ENCODE data around the gene ALPL. TPM values are rescaled to one million over a fixed set of nuclear protein-coding genes. Genes with fewer than 3 reads are reported as not detected.

The ALPL gene
- total and polyA plus RNA-seq, 9 of the 15 experiments (the other 6 are each of a cell fraction or from before 2014, with no cell fraction given): 0.04 to 0.38 (median 0.18) TPM; not detected in 4

DNA sequence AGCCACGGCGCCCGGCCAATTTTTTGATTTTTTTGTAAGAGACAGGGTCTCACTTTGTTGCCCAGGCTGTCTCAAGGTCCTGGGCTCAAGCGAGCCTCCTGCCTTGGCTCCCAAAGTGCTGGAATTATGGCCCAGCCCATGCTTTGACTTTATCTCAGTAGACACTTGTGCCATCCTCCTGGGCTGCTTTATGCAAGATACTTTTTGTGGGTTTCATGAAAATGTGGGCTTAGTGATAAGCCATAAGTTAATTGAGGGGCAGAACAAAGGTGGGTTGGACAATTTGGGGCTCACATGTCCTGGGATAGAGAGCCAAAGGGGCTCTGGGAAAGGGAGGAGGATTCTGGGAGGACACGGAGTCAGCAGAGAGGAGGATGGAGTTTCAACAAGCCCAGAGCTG, 22.0 kb downstream of the ALPL start:
- POLR2A ChIA-PET: interaction anchor here (1.1 kb wide), 1 partner anchor 22 kb away, joined by 3 read pairs; no protein-coding TSS in a partner anchor
- Histone ChIP-seq H3K79me2 (ENCODE audit: control insufficient read depth, insufficient read depth, low read length) (no peaks in the 10 kb centered on the region), H3K4me1 (replicated peaks in 1 of 2; ENCODE audit: control insufficient read depth in 2 of 2, insufficient read depth in 2 of 2, low read length in 2 of 2) (peaks cover 0 to 2% of the 10 kb centered on the region in 2 experiments; a peak in 2 of 5 replicates), H2AFZ (ENCODE audit: low read depth, low read length) (no peak overlapping the region), H3K9ac (ENCODE audit: insufficient read depth in 1 of 2, low read depth in 2 of 2, low read length in 2 of 2) (peak overlapping the region in 1 of 2 experiments; percentile 66; a peak in 1 of 4 replicates), H3K27ac (ENCODE audit: extremely low read depth, low read depth, low read length) (no peak overlapping the region), H4K20me1 (replicated peaks; ENCODE audit: control insufficient read depth, insufficient read depth, low read length) (0 out of 2 replicates have a peak, but pooled peaks cover 2% of the 10 kb centered on the region), H3K9me3 (replicated peaks; ENCODE audit: control insufficient read depth, insufficient read depth, low read depth, low read length) (no peaks in the 10 kb centered on the region), H3K9me1 (ENCODE audit: control insufficient read depth, insufficient read depth, low read length) (no peaks in the 10 kb centered on the region), H3K27me3 (ENCODE audit: control insufficient read depth in 2 of 2, insufficient read depth in 2 of 2, low read length in 2 of 2) (peaks cover 32 to 36% of the 10 kb centered on the region in 2 experiments), H3K4me3 (no peak overlapping the region), H3K36me3 (ENCODE audit: control insufficient read depth, insufficient read depth, low read length) (no peaks in the 10 kb centered on the region), H3K4me2 (ENCODE audit: insufficient read depth, low read length) (no peak overlapping the region)
- no TSS peak for BruUV-seq (replicated peaks)
- CTCF ChIA-PET (ENCODE audit: low intra/inter-chr PET ratio): no interaction called here
- in situ Hi-C loops (cut with MboI) (no loop called here), intact Hi-C loops (cut with micrococcal nuclease) (no loop called here)
- ATAC-seq (no peak), DNase-seq (ENCODE audit: extremely low read depth in 1 of 4, low spot score in 3 of 4) (peak in 1 of 4 experiments; percentile 34), FAIRE-seq (no peak)
- WGBS (ENCODE audit: insufficient coverage, low coverage, missing lambda C conversion rate): 1% methylated on average over 5 of the region's 5 CpGs
- TF ChIP-seq MTA2 (IDR thresholded peaks at IDR 0.05; ENCODE audit: low read depth) (peak; percentile 54; the same call in 1 of the 2 replicates), TEAD4 (IDR thresholded peaks at IDR 0.05; ENCODE audit: low read length) (peak; percentile 82), TEAD4 (CRISPR knock-in tag; IDR thresholded peaks at IDR 0.05; ENCODE audit: borderline replicate concordance) (no peak), STAT5A (IDR thresholded peaks at IDR 0.05; ENCODE audit: borderline replicate concordance, low read length) (peak; percentile 43; the same call in 1 of the 2 replicates), ZNF263 (CRISPR knock-in tag; IDR thresholded peaks at IDR 0.05; ENCODE audit: borderline replicate concordance) (0 out of 2 replicates have a peak, but pooled peaks have one; percentile 39), TCF3 (CRISPR knock-in tag; IDR thresholded peaks at IDR 0.05) (peak; percentile 91), RFX1 (IDR thresholded peaks at IDR 0.05) (no peak), GATA2 (CRISPR knock-in tag; IDR thresholded peaks at IDR 0.05) (peak; percentile 56; the same call in 1 of the 2 replicates), TAL1 (IDR thresholded peaks at IDR 0.05) (peak; percentile 77)
- TF ChIP-seq, protein P1, sequence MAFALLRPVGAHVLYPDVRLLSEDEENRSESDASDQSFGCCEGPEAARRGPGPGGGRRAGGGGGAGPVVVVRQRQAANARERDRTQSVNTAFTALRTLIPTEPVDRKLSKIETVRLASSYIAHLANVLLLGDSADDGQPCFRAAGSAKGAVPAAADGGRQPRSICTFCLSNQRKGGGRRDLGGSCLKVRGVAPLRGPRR (CRISPR knock-in tag; IDR thresholded peaks at IDR 0.05): no peak
- TF ChIP-seq, protein P2, sequence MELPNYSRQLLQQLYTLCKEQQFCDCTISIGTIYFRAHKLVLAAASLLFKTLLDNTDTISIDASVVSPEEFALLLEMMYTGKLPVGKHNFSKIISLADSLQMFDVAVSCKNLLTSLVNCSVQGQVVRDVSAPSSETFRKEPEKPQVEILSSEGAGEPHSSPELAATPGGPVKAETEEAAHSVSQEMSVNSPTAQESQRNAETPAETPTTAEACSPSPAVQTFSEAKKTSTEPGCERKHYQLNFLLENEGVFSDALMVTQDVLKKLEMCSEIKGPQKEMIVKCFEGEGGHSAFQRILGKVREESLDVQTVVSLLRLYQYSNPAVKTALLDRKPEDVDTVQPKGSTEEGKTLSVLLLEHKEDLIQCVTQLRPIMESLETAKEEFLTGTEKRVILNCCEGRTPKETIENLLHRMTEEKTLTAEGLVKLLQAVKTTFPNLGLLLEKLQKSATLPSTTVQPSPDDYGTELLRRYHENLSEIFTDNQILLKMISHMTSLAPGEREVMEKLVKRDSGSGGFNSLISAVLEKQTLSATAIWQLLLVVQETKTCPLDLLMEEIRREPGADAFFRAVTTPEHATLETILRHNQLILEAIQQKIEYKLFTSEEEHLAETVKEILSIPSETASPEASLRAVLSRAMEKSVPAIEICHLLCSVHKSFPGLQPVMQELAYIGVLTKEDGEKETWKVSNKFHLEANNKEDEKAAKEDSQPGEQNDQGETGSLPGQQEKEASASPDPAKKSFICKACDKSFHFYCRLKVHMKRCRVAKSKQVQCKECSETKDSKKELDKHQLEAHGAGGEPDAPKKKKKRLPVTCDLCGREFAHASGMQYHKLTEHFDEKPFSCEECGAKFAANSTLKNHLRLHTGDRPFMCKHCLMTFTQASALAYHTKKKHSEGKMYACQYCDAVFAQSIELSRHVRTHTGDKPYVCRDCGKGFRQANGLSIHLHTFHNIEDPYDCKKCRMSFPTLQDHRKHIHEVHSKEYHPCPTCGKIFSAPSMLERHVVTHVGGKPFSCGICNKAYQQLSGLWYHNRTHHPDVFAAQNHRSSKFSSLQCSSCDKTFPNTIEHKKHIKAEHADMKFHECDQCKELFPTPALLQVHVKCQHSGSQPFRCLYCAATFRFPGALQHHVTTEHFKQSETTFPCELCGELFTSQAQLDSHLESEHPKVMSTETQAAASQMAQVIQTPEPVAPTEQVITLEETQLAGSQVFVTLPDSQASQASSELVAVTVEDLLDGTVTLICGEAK (IDR thresholded peaks at IDR 0.05): no peak
- TF ChIP-seq, protein P2 (CRISPR knock-in tag; IDR thresholded peaks at IDR 0.05): no peak
- TF ChIP-seq, protein P3, sequence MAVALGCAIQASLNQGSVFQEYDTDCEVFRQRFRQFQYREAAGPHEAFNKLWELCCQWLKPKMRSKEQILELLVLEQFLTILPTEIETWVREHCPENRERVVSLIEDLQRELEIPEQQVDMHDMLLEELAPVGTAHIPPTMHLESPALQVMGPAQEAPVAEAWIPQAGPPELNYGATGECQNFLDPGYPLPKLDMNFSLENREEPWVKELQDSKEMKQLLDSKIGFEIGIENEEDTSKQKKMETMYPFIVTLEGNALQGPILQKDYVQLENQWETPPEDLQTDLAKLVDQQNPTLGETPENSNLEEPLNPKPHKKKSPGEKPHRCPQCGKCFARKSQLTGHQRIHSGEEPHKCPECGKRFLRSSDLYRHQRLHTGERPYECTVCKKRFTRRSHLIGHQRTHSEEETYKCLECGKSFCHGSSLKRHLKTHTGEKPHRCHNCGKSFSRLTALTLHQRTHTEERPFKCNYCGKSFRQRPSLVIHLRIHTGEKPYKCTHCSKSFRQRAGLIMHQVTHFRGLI (CRISPR knock-in tag; IDR thresholded peaks at IDR 0.05): no peak
